ENCODE results near the gene MGAT4D. TPM values are rescaled to one million over a fixed set of nuclear protein-coding genes. Genes with fewer than 3 reads are reported as not detected.

Gene MGAT4D
- total RNA-seq, 1 donor from 2014 or later = not detected

GRCh38 chr4:140483445-140483844 lies 14.6 kb downstream of the MGAT4D start:
- Histone ChIP-seq H3K9me3 (peaks cover 7% of the 10 kb centered on the region), H3K36me3 (no peaks in the 10 kb centered on the region), H3K4me3 (no peak overlapping the region), H3K27ac (no peak overlapping the region), H3K27me3 (ENCODE audit: low read depth) (no peaks in the 10 kb centered on the region), H3K4me1 (no peaks in the 10 kb centered on the region)
- TF ChIP-seq CTCF (IDR thresholded peaks at IDR 0.05) = no peak
- intact Hi-C loops (cut with DNase I) = no loop called here
- DNase-seq = no peak
- no peak for ATAC-seq

- Histone ChIP-seq H3K4me3 (no peak overlapping the region), H3K27me3 (ENCODE audit: low read depth) (peaks cover 4% of the 10 kb centered on the region), H3K27ac (no peak overlapping the region), H3K36me3 (no peaks in the 10 kb centered on the region), H3K9me3 (no peaks in the 10 kb centered on the region), H3K4me1 (no peaks in the 10 kb centered on the region)
- ATAC-seq (no peak), DNase-seq (no peak)
- TF ChIP-seq CTCF (IDR thresholded peaks at IDR 0.05) = no peak
- intact Hi-C loops (cut with DNase I) = no loop called here
Measured at GRCh38 chr4:140472156-140472555, 25.9 kb downstream of the MGAT4D start.

- ATAC-seq = no peak
- Histone ChIP-seq H3K4me1 (no peaks in the 10 kb centered on the region), H3K36me3 (no peaks in the 10 kb centered on the region), H3K27ac (no peak overlapping the region), H3K9me3 (no peaks in the 10 kb centered on the region), H3K4me3 (no peak overlapping the region), H3K27me3 (ENCODE audit: low read depth) (peaks cover 4% of the 10 kb centered on the region)
- TF ChIP-seq CTCF (IDR thresholded peaks at IDR 0.05) = no peak
- DNase-seq = no peak
- intact Hi-C loops (cut with DNase I) = no loop called here
Measured at GRCh38 chr4:140469791-140470733, 28.0 kb downstream of the MGAT4D start.

DNA sequence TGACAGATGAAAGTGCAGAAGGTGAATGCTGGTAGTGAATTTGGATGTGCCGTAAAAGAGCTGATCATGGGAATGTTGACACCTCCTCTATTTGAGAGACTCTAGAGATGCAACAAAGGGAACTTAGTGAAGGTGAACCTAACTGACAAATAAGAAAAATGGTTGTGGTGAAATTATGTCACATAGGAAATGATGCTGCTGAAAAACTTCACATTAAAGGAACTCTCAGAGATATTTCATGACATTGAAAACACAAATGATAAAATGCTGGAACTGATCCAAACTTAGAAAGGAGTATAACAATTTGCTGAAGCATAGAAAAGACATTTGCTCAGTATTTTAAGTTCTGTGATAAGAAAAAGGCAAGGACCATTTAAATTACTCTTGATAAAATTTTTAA lies 31.9 kb downstream of the MGAT4D start:
- H3K27ac ChIP-seq = no peak overlapping the region
- H3K4me3 ChIP-seq = no peak overlapping the region
- DNase-seq (no peak), ATAC-seq (no peak)
- H3K9me3 ChIP-seq = no peaks in the 10 kb centered on the region
- intact Hi-C loops (cut with DNase I) = no loop called here
- no peaks in the 10 kb centered on the region for H3K4me1 ChIP-seq
- no peak for TF ChIP-seq CTCF (IDR thresholded peaks at IDR 0.05)
- H3K27me3 ChIP-seq (ENCODE audit: low read depth) = peaks cover 4% of the 10 kb centered on the region
- no peaks in the 10 kb centered on the region for H3K36me3 ChIP-seq

- Histone ChIP-seq H3K27ac (no peak overlapping the region), H3K36me3 (no peaks in the 10 kb centered on the region), H3K9me3 (no peaks in the 10 kb centered on the region), H3K4me1 (no peaks in the 10 kb centered on the region), H3K4me3 (no peak overlapping the region), H3K27me3 (ENCODE audit: low read depth) (no peaks in the 10 kb centered on the region)
- DNase-seq (no peak), ATAC-seq (no peak)
- no peak for TF ChIP-seq CTCF (IDR thresholded peaks at IDR 0.05)
- intact Hi-C loops (cut with DNase I) = no loop called here
Measured at GRCh38 chr4:140463614-140464013, 34.5 kb downstream of the MGAT4D start.

Data from lower lobe of right lung (tissue), 2 donors.